ENCODE results near the gene DOCK10.

GRCh38 chr2:224883172-224883516 is 159.1 kb downstream of the DOCK10 start:
- TF ChIP-seq, protein P1, sequence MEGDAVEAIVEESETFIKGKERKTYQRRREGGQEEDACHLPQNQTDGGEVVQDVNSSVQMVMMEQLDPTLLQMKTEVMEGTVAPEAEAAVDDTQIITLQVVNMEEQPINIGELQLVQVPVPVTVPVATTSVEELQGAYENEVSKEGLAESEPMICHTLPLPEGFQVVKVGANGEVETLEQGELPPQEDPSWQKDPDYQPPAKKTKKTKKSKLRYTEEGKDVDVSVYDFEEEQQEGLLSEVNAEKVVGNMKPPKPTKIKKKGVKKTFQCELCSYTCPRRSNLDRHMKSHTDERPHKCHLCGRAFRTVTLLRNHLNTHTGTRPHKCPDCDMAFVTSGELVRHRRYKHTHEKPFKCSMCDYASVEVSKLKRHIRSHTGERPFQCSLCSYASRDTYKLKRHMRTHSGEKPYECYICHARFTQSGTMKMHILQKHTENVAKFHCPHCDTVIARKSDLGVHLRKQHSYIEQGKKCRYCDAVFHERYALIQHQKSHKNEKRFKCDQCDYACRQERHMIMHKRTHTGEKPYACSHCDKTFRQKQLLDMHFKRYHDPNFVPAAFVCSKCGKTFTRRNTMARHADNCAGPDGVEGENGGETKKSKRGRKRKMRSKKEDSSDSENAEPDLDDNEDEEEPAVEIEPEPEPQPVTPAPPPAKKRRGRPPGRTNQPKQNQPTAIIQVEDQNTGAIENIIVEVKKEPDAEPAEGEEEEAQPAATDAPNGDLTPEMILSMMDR (IDR thresholded peaks at IDR 0.05; ENCODE audit: poor library complexity): no peak
- TF ChIP-seq EZH2 (IDR thresholded peaks at IDR 0.05; ENCODE audit: borderline replicate concordance) (no peak), EZH2phosphoT487 (IDR thresholded peaks at IDR 0.05; ENCODE audit: low read depth, severe bottlenecking, unreplicated experiment) (no peak)
